ENCODE measurements around the gene LSS. TPM values are rescaled to one million over a fixed set of nuclear protein-coding genes. Genes with fewer than 3 reads are reported as not detected.

The LSS gene
- total RNA-seq, 1 donor from 2014 or later, result 103 TPM

DNA sequence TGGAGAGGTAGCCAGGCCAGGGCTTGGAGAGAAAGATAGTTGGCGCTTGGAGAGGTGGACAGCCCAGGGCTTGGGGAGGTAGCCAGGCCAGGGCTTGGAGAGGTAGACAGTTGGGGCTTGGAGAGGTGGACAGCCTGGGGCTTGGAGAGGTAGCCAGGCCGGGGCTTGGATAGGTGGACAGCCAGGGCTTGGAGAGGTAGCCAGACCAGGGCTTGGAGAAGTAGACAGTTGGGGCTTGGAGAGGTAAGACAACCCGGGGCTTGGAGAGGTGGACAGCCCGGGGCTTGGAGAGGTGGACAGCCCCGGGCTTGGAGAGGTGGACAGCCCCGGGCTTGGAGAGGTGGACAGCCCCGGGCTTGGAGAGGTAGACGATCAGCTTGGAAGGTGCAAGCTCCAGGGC lies 7.7 kb downstream of the LSS start:
- H3K4me3 ChIP-seq, result no peak overlapping the region
- intact Hi-C loops (cut with DNase I), result loop anchor here (10.0 kb wide), 1 partner anchor 76 kb away; no protein-coding TSS in a partner anchor
- DNase-seq (ENCODE audit: extremely low spot score in 2 of 2), result no peak
- peaks cover 0 to 27% of the 10 kb centered on the region in 2 donors for H3K36me3 ChIP-seq
- no peaks in the 10 kb centered on the region for H3K4me1 ChIP-seq
- no peak overlapping the region for H3K27ac ChIP-seq
- no peaks in the 10 kb centered on the region for H3K27me3 ChIP-seq
- no peak for TF ChIP-seq CTCF (IDR thresholded peaks at IDR 0.05)
- TF ChIP-seq POLR2AphosphoS5 (IDR thresholded peaks at IDR 0.05; ENCODE audit: insufficient read depth in 1 of 2, low read depth in 1 of 2), result no peak
- TF ChIP-seq POLR2A (IDR thresholded peaks at IDR 0.05), result no peak
- no peaks in the 10 kb centered on the region for H3K9me3 ChIP-seq

GRCh38 chr21:46220275-46220810 lies 8.2 kb downstream of the LSS start:
- no peak for DNase-seq (ENCODE audit: extremely low spot score in 2 of 2)
- Histone ChIP-seq H3K27ac (no peak overlapping the region), H3K9me3 (no peaks in the 10 kb centered on the region), H3K27me3 (no peaks in the 10 kb centered on the region), H3K4me1 (no peaks in the 10 kb centered on the region), H3K36me3 (peaks cover 0 to 32% of the 10 kb centered on the region in 2 donors), H3K4me3 (no peak overlapping the region)
- intact Hi-C loops (cut with DNase I), result loop anchor here (10.0 kb wide), 1 partner anchor 76 kb away; no protein-coding TSS in a partner anchor
- TF ChIP-seq CTCF (IDR thresholded peaks at IDR 0.05) (no peak), POLR2AphosphoS5 (IDR thresholded peaks at IDR 0.05; ENCODE audit: insufficient read depth in 1 of 2, low read depth in 1 of 2) (no peak), POLR2A (IDR thresholded peaks at IDR 0.05) (no peak)

DNA sequence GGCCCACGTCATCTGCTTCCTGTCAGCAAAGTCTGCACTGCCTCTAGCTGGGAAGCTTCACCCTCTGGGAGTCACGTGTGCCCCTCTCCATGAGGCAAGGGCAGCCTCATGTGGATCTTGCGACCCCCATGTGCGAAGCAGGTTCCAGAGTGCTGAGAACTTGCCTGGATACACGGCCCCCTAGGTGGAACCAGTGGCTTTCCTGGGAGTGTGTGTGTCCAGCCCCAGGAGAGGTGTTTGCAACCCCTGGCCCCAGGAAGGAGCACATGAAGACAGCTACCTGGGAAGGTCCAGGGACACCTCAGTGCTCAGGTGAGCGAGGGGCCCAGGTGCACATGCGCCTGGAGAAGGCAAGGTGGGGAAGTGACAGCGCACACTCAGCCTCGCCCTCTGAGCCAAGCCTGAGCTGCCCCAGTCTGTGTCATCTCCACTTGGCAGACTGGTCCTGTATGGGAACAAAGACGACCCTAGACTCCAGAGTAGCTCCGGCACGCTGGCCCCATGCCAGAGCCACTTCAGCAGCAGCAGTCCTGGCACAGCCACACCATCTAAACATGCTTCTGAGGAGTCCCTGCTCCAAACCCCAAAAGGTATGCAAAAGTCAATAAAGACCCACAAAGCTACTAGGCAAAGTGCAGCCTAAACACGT lies 8.9 kb downstream of the LSS start:
- no peak overlapping the region for H3K27ac ChIP-seq
- TF ChIP-seq POLR2A (IDR thresholded peaks at IDR 0.05) (no peak), CTCF (IDR thresholded peaks at IDR 0.05) (no peak), POLR2AphosphoS5 (IDR thresholded peaks at IDR 0.05; ENCODE audit: insufficient read depth in 1 of 2, low read depth in 1 of 2) (no peak)
- H3K4me3 ChIP-seq, result no peak overlapping the region
- peaks cover 0 to 32% of the 10 kb centered on the region in 2 donors for H3K36me3 ChIP-seq
- H3K9me3 ChIP-seq, result no peaks in the 10 kb centered on the region
- no peaks in the 10 kb centered on the region for H3K4me1 ChIP-seq
- no peaks in the 10 kb centered on the region for H3K27me3 ChIP-seq
- intact Hi-C loops (cut with DNase I), result loop anchor here (10.0 kb wide), 1 partner anchor 75 kb away; no protein-coding TSS in a partner anchor
- DNase-seq (ENCODE audit: extremely low spot score in 2 of 2), result no peak

- no peak for DNase-seq (ENCODE audit: extremely low spot score in 2 of 2)
- Histone ChIP-seq H3K4me3 (no peak overlapping the region), H3K9me3 (no peaks in the 10 kb centered on the region), H3K27me3 (no peaks in the 10 kb centered on the region), H3K27ac (no peak overlapping the region), H3K4me1 (no peaks in the 10 kb centered on the region), H3K36me3 (peaks cover 0 to 33% of the 10 kb centered on the region in 2 donors)
- TF ChIP-seq POLR2AphosphoS5 (IDR thresholded peaks at IDR 0.05; ENCODE audit: insufficient read depth in 1 of 2, low read depth in 1 of 2), result no peak
- TF ChIP-seq CTCF (IDR thresholded peaks at IDR 0.05), result no peak
- no peak for TF ChIP-seq POLR2A (IDR thresholded peaks at IDR 0.05)
- intact Hi-C loops (cut with DNase I), result no loop called here
Measured at GRCh38 chr21:46218906-46219590, 9.5 kb downstream of the LSS start.

Data from vagina (tissue), 2 donors.